NOMO-1 treated with DMSO at 0.1 percent for 48 hours (cell line): ENCODE results near the gene RAPGEF2.
A peak's percentile ranks its signal among the peaks of the same experiment; 100 is the strongest.

Source experiments
- DNase-seq: peaks from one replicate; lab custom pipeline; 2025; ENCODE audit not compliant: unreplicated experiment; lab: John Stamatoyannopoulos, UW

The RAPGEF2 gene

GRCh38 chr4:159272273-159273140 is 169.6 kb downstream of the RAPGEF2 start:
- DNase-seq: no peak

DNA sequence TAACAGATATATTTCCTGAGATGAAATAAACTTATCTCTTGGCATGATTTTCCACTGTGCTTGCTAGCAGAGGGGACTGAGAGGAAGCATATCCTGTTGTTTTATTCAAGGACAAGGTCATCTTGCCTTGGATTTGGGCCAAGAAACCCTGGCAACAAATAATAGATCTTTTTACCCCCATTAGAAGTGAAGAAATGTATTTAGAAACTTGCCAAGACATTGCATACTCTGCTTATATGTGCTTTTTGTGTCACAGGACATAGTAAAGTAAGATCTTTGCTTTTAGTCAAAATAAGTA is 170.2 kb downstream of the RAPGEF2 start:
- no peak for DNase-seq

DNA sequence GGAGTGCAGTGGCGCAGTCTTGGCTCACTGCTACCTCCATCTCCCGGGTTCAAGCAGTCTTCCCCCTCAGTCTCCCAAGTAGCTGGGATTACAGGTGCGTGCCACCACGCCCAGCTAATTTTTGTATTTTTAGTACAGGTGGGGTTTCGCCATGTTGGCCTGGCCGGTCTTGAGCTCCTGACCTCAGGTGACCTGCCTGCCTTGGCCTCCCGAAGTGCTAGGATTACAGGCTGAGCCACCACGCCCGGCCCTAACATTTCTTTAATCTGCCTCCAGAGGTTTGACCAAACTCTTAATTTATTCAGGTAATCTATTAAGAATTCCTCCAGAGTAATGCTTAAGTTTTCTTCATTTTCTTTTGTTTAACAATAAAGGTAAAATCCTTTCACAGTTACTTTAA is 171.0 kb downstream of the RAPGEF2 start:
- DNase-seq: no peak

GRCh38 chr4:159278399-159278798 is 175.5 kb downstream of the RAPGEF2 start:
- peak; percentile 91 for DNase-seq

GRCh38 chr4:159279084-159279483 is 176.2 kb downstream of the RAPGEF2 start:
- no peak for DNase-seq

GRCh38 chr4:159280442-159281172 is 177.7 kb downstream of the RAPGEF2 start:
- no peak for DNase-seq

GRCh38 chr4:159281771-159282170 is 178.9 kb downstream of the RAPGEF2 start:
- DNase-seq: no peak

- DNase-seq: no peak
Observed at GRCh38 chr4:159282329-159282728, 179.4 kb downstream of the RAPGEF2 start.

DNA sequence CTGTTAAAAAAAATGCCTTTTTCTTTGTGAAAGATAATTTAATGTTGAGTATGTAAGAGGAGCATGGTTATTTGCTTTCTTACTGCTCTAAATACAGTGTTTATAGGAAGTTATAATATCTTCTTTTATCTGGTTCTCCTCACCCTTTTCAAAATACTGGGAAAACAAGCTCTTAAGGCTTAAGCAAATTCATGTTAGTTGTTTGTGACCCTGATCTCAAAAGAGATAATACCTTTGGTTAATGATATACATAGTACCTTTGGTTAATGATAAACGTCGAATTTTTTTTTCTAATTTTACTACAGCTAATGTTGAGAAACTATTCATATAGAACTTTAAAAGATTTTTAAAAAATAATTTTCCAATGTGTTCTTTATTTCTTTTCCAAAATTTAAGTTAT is 180.1 kb downstream of the RAPGEF2 start:
- no peak for DNase-seq

DNA sequence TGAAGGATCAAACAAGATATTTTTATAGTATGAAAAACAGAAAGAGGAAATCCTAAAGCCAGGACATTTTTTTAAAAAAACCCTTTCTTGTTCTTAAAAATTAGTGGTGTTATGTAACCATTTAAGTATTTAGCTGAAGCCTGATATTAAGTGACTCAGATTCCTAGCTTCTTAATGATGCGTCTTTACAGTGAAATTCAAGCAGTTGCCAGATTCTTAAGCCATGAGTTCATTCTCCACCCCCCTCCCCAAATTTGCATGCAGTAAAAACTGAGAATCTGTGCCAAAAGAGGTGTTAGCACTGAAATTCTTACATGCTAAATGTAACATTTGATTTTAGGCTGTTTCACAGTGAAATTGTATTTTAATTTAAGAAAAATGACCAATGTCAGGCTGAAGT is 180.8 kb downstream of the RAPGEF2 start:
- DNase-seq: no peak

GRCh38 chr4:159284113-159284512 is 181.2 kb downstream of the RAPGEF2 start:
- DNase-seq: no peak

- no peak for DNase-seq
Observed at GRCh38 chr4:159284733-159285132, 181.9 kb downstream of the RAPGEF2 start.

DNA sequence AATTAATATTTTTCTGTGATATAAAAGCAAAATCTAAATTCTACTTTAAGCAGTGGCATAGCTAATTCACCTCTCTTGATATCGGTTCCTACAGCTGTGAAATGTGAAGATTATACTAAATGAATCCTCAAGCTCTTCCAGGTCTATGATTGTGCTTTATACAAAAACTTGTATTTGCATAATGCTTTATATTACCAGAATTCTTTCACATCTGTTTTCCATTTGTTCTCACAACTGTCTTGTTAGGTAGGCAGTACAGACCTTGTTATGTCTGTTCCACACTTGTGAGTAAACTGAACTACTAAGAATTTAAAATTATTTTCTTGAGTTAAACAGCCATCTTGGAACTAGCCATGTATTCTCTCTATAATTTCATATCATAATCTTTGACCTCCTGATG is 184.9 kb downstream of the RAPGEF2 start:
- DNase-seq: no peak

DNA sequence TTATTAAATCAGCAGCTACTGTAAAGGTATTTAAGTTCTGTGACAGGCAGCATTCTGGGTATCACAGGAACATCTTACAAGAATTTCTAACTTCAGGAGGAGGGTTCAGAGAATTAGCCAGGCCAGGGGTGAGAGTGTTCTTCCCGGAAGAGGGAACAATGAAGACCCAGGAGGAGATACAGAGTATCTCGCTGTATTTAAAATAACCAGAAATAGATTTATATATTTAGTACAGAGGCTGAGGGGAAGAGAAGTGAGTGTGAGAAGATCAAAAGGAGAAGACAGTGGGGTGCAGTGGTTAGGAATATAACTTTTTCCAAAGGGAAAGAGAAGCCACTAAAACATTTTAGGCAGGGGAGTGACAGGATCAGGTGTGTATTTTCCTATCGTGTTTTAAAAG is 186.8 kb downstream of the RAPGEF2 start:
- DNase-seq: no peak

GRCh38 chr4:159290321-159291030 is 187.6 kb downstream of the RAPGEF2 start:
- no peak for DNase-seq

GRCh38 chr4:159291176-159291575 is 188.3 kb downstream of the RAPGEF2 start:
- DNase-seq: no peak

- DNase-seq: no peak
Observed at GRCh38 chr4:159292137-159292896, 189.4 kb downstream of the RAPGEF2 start.

- peak; percentile 79 for DNase-seq
Observed at GRCh38 chr4:159293811-159294515, 191.1 kb downstream of the RAPGEF2 start.

GRCh38 chr4:159296061-159296460 is 193.2 kb downstream of the RAPGEF2 start:
- no peak for DNase-seq

GRCh38 chr4:159297091-159297490 is 194.2 kb downstream of the RAPGEF2 start:
- no peak for DNase-seq

- DNase-seq: peak; percentile 8
Observed at GRCh38 chr4:159298502-159298901, 195.6 kb downstream of the RAPGEF2 start.
